ENCODE results near the gene SMC3. TPM values are rescaled to one million over a fixed set of nuclear protein-coding genes. Genes with fewer than 3 reads are reported as not detected.

The SMC3 gene
- total RNA-seq, 2 experiments from 2014 or later, result 38.4 to 73.4 TPM

- intact Hi-C loops (cut with micrococcal nuclease; ENCODE audit: unreplicated experiment), result loop anchor here (1.0 to 5.0 kb wide), 2 partner anchors 86 to 242 kb away; no protein-coding TSS in a partner anchor
- TF ChIP-seq CTCF (conservative IDR thresholded peaks at IDR 0.05; ENCODE audit: low read length) (no peak), EZH2phosphoT487 (IDR thresholded peaks at IDR 0.05; ENCODE audit: borderline replicate concordance, low read depth, low read length) (no peak)
- Histone ChIP-seq H3K79me2 (ENCODE audit: insufficient read depth, low read depth, low read length) (no peaks in the 10 kb centered on the region), H3K4me1 (ENCODE audit: insufficient read depth, low read length, poor library complexity, severe bottlenecking) (peaks cover 15% of the 10 kb centered on the region), H3K36me3 (ENCODE audit: insufficient read depth, low read length) (no peaks in the 10 kb centered on the region), H3K9me3 (ENCODE audit: low read length) (no peaks in the 10 kb centered on the region), H3K4me2 (ENCODE audit: low read length) (no peak overlapping the region), H3K9me2 (ENCODE audit: insufficient read depth, low read length) (no peaks in the 10 kb centered on the region), H3K27ac (ENCODE audit: low read depth, low read length, poor library complexity, severe bottlenecking) (no peak overlapping the region), H3K4me3 (ENCODE audit: low read depth, low read length, poor library complexity, severe bottlenecking) (no peak overlapping the region), H4K20me1 (ENCODE audit: insufficient read depth, low read length) (no peaks in the 10 kb centered on the region), H2AFZ (ENCODE audit: low read length) (no peak overlapping the region)
- ChIA-PET POLR2A (interaction anchor here (0.6 to 2.2 kb wide), 9 partner anchors 36 to 243 kb away, joined by 3 to 9 read pairs (median 4); partner anchors contain the start of gene SMNDC1), CTCF (ENCODE audit: unreplicated experiment) (interaction anchor here (0.5 to 0.8 kb wide), 5 partner anchors 12 to 241 kb away, joined by 3 to 9 read pairs (median 3); no protein-coding TSS in a partner anchor)
- no peak for DNase-seq (ENCODE audit: low spot score)
- no TSS peak for BruUV-seq (replicated peaks)
Observed at GRCh38 chr10:110548002-110548401, 19.5 kb upstream of the SMC3 start.

GRCh38 chr10:110549211-110549610 is 18.3 kb upstream of the SMC3 start:
- Histone ChIP-seq H3K4me3 (ENCODE audit: low read depth, low read length, poor library complexity, severe bottlenecking) (no peak overlapping the region), H3K4me2 (ENCODE audit: low read length) (no peak overlapping the region), H3K9me3 (ENCODE audit: low read length) (no peaks in the 10 kb centered on the region), H4K20me1 (ENCODE audit: insufficient read depth, low read length) (no peaks in the 10 kb centered on the region), H3K9me2 (ENCODE audit: insufficient read depth, low read length) (no peaks in the 10 kb centered on the region), H3K79me2 (ENCODE audit: insufficient read depth, low read depth, low read length) (no peaks in the 10 kb centered on the region), H3K27ac (ENCODE audit: low read depth, low read length, poor library complexity, severe bottlenecking) (no peak overlapping the region), H3K36me3 (ENCODE audit: insufficient read depth, low read length) (no peaks in the 10 kb centered on the region), H2AFZ (ENCODE audit: low read length) (no peak overlapping the region), H3K4me1 (ENCODE audit: insufficient read depth, low read length, poor library complexity, severe bottlenecking) (peaks cover 11% of the 10 kb centered on the region)
- intact Hi-C loops (cut with micrococcal nuclease; ENCODE audit: unreplicated experiment), result loop anchor here (5.0 kb wide), 1 partner anchor 87 kb away; no protein-coding TSS in a partner anchor
- ChIA-PET CTCF (ENCODE audit: unreplicated experiment) (no interaction called here), POLR2A (interaction anchor here (0.7 to 2.2 kb wide), 10 partner anchors 9 to 244 kb away, joined by 3 to 9 read pairs (median 4); no protein-coding TSS in a partner anchor)
- no peak for DNase-seq (ENCODE audit: low spot score)
- BruUV-seq (replicated peaks), result no TSS peak
- TF ChIP-seq EZH2phosphoT487 (IDR thresholded peaks at IDR 0.05; ENCODE audit: borderline replicate concordance, low read depth, low read length) (no peak), CTCF (conservative IDR thresholded peaks at IDR 0.05; ENCODE audit: low read length) (no peak)

GRCh38 chr10:110553905-110554304 is 13.6 kb upstream of the SMC3 start:
- POLR2A ChIA-PET, result no interaction called here

More at GRCh38 chr10:110553905-110554304, 13.6 kb upstream of the SMC3 start:
- no peaks in the 10 kb centered on the region for H3K9me2 ChIP-seq (ENCODE audit: insufficient read depth, low read length)
- DNase-seq (ENCODE audit: low spot score), result no peak
- no peak overlapping the region for H2AFZ ChIP-seq (ENCODE audit: low read length)
- no peak overlapping the region for H3K27ac ChIP-seq (ENCODE audit: low read depth, low read length, poor library complexity, severe bottlenecking)
- no peak overlapping the region for H3K4me3 ChIP-seq (ENCODE audit: low read depth, low read length, poor library complexity, severe bottlenecking)
- no peak overlapping the region for H3K4me2 ChIP-seq (ENCODE audit: low read length)
- no peaks in the 10 kb centered on the region for H3K9me3 ChIP-seq (ENCODE audit: low read length)
- BruUV-seq (replicated peaks), result no TSS peak
- TF ChIP-seq CTCF (conservative IDR thresholded peaks at IDR 0.05; ENCODE audit: low read length) (no peak), EZH2phosphoT487 (IDR thresholded peaks at IDR 0.05; ENCODE audit: borderline replicate concordance, low read depth, low read length) (no peak)
- intact Hi-C loops (cut with micrococcal nuclease; ENCODE audit: unreplicated experiment), result no loop called here
- no peaks in the 10 kb centered on the region for H3K36me3 ChIP-seq (ENCODE audit: insufficient read depth, low read length)
- CTCF ChIA-PET (ENCODE audit: unreplicated experiment), result no interaction called here
- H3K79me2 ChIP-seq (ENCODE audit: insufficient read depth, low read depth, low read length), result no peaks in the 10 kb centered on the region
- peaks cover 4% of the 10 kb centered on the region for H3K4me1 ChIP-seq (ENCODE audit: insufficient read depth, low read length, poor library complexity, severe bottlenecking)
- no peaks in the 10 kb centered on the region for H4K20me1 ChIP-seq (ENCODE audit: insufficient read depth, low read length)

Measured in OCI-LY7 (cell line).